DMS114 treated with DMSO at 0.1 percent for 48 hours (cell line): ENCODE results near the gene RHOD.

Experiments
- DNase-seq: peaks from one replicate; lab custom pipeline; 2025; ENCODE audit not compliant: unreplicated experiment; lab: John Stamatoyannopoulos, UW

RHOD gene

DNA sequence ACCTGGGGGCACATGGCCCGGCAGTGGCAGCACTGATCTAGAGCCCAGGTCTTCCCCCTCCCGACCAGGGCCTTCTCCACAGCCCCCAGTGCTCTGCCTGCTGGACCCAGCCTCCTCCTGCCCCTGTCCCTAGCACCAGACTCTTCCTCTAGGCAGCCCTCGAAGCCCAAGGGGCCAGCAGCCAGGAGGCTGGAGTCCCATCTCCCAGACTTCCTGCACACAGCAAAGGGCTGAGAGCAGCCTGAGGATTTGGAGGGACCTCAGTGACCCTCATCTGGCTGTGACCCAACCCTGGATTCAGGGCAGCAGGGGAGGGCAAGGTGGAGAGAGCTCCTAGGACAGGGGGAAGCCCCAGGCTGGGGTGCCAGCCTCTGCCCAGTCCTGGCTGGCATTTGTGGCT lies 3.0 kb downstream of the RHOD start:
- no peak for DNase-seq

DNA sequence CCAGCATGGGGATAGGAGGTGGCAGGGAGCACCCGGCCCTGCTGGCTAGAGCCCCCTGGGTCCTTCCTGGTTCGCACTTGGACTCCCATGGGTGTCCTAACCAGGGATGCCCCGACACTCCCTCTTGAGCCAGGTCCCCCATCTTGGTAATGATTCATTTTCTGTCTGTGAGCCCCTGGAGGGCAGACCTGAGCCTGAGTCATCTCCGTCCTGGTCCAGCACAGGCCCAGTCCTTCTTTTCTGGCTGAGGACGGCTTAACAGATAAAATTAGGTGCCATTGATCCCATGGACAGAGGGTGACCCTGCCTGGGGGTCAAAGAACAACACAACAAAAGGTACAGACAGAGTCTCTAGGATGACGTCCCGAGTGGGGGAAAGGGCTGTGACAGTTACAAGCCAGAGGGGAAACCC lies 3.5 kb downstream of the RHOD start:
- no peak for DNase-seq

DNA sequence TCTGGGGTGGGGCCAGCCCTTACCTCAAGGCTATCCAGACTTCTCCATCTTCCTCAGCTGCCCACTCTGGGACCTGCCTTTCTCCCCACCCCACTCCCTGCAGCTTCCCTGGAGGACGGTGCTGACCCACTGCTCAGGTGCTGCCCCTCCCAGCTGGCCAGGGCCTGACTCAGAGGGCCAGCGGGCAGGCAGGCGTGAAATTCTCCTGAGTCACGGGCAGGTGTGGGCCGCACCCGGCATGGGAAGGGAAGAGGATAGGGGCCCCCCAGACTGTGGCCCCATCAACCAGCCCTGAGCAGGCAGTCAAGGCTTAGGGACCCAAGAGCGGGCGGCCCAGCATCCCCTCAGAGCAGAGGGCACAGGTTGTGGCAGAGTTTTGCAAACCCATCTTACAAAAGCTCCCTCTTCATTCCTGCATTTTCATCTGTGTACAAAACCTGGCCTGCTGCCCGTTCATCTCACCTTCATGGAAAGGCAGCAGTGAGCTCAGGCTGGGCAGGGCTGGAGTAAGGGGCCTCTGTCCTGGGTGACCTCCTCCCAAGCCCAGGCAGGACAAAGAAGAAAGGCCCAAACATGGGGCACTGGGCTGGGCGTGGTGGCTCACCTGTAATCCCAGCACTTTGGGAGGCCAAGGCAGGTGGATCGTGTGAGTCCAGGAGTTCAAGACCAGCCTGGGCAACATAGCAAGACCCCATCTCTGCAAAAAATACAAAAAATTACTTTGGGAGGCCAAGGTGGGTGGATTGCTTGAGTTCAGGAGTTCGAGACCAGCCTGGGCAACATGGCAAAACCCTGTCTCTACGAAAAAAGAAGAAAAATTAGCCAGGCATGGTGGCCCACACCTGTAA lies 6.1 kb downstream of the RHOD start:
- DNase-seq: no peak

DNA sequence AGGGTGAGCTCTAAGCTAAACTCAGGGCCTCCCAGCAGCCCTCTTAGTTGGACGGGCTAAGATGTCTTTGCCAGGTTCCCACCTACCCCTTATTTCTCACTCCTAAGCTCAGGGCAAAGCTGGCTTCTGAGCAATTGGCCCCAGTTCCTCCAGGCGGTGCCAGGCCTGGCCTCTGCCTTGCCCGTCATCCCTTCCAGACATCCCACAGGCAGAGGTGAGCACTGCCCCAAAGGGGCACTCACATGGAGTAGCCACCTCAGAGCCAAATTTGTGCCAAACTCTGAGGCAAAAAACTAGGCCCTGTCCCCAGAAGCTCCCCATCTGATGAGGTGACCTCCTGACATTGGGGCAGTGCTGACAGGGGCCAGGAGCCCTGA lies 9.7 kb downstream of the RHOD start:
- no peak for DNase-seq

DNA sequence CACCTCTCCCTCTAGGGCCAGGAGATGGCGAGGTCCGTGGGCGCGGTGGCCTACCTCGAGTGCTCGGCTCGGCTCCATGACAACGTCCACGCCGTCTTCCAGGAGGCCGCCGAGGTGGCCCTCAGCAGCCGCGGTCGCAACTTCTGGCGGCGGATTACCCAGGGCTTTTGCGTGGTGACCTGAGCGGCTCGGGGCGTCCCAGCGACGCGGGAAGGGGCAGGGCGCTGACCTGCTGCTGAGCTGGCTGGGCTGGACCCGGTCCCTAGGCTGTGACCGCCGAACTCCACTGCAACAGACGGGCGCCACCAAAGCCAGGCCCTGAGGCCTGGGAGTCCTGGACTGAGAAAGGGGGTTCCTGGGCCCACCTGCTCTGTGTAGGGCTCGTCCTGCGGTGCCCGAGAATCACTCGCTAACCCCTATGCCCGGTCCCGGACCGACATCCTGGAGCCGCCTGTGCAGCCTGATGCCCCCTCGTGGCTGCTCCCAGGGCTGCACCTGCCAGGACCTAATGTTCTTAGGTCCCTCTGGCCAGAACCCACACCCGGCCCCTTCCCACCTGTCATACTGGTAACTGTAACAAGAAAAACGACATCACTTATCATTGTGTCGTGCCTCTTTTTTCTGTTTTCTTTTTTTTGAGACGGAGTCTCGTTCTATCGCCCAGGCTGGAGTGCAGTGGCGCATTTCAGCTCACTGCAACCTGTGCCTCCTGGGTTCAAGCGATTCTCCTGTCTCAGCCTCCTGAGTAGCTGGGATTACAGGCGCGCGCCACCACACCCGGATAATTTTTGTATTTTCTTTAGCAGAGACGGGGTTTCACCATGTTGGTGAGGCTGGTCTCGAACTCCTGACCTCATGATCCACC lies 15.0 kb downstream of the RHOD start:
- DNase-seq: no peak

DNA sequence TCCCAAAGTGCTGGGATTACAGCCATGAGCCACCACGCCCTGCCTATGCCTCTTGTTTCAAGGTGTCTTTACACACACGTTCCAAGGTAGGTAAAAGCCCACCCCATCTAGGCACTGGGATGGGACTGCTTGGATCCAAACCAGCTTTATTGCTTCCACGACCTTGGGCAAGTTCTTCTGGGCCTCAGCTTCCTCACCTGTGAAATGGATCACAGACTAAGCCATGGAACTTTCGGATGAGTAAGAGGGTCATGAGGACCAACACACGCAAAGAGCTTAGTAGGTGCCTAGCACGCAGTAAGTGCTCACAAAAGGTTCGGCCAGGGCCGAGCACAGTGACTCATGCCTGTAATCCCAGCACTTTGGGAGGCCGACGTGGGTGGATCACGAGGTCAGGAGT lies 15.6 kb downstream of the RHOD start:
- DNase-seq: no peak

DNA sequence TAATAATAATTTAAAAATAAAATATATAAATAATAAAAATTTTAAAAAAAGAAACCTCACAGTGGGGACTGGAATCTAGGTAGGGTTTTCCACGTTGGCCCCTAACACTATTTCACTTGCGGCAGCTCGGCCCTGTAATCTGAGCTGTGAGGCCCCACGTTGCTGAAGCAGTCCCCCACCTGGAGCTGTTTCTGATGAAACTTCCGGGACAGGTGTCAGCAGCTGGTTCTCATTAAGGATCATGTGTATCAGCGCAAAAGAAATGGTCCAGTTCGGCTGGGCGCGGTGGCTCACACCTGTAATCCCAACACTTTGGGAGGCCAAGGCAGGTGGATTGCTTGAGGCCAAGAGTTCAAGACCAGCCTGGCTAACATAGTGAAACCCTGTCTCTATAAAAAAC lies 17.3 kb downstream of the RHOD start:
- DNase-seq: no peak

DNA sequence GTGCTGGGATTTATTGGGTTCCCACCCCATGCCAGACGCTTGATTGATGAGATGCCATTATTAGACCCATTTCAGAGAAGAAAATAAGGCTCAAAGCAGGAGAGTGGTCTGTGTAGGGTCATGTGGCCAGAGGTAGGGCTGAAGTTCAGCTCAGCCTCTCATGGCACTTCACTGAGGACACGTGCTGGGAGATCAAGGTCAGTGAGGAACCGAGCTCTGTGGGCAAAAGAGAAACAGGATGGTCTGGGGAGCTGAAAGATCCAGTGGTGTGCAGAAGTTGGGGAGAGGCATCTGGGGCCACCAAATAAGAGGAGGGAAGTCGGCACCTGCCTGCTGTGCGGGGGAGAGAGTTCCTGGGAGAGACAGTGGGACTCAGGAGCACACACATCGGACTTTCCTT lies 19.6 kb downstream of the RHOD start:
- no peak for DNase-seq

DNA sequence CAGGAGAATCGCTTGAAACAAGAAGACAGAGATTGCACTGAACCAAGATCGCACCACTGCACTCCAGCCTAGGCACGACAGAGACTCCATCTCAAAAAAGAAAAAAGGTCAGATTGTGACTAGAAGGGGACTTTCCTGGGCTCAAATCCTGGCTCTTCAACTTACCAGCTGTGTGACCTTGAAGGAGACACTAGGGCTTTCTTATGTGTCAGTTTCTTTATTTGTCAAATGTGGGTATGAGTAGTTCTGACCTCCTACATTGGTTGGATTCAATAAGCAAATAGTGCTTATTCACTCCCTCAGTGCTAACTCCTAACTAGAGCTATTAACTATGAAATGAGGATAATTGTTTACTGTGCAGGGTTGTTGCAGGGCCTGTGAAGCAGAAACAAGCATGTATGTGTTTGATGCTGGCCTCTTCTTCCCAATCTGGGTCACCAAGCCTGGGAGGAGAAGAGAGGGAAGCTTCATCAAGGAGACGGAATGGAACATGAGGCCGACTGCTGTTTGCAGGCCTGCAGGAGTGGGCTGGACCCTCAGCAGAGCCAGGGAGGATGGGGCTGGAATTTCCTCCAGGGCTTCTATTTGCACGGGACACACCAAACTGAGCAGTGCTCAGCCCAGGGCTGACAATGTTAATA lies 22.5 kb downstream of the RHOD start:
- no peak for DNase-seq

DNA sequence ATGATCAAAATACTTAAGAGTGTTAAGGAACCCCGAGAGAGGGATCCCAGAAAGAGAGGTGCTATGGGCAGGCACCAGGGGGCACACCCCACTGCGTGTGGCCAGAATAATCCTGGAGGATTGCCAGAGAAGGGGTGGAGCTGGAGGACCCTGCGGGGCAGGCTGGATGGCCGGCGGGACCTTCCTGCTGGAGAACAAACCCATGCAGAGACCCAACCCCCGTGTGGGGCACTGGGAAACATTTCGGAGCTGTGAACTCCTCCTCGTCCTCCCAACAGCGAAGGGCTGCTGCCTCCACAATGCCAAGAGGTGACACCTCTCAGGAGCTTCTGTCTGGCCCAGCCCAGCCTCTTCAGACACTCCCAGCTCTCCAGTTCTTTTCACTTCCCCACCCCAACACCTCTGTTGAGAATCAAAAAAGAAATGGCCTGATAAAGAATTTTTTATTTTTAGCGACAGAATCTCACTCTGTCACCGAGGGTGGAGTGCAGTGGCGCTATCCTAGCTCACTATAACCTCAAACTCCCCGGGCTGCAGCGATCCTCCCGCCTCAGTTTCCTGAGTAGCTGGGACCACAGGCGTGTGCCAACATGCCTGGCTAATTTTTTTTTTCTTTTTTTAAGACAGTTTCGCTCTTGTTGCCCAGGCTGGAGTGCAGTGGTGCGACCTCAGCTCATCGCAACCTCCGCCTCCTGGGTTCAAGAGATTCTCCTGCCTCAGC lies 25.6 kb downstream of the RHOD start:
- DNase-seq: no peak

DNA sequence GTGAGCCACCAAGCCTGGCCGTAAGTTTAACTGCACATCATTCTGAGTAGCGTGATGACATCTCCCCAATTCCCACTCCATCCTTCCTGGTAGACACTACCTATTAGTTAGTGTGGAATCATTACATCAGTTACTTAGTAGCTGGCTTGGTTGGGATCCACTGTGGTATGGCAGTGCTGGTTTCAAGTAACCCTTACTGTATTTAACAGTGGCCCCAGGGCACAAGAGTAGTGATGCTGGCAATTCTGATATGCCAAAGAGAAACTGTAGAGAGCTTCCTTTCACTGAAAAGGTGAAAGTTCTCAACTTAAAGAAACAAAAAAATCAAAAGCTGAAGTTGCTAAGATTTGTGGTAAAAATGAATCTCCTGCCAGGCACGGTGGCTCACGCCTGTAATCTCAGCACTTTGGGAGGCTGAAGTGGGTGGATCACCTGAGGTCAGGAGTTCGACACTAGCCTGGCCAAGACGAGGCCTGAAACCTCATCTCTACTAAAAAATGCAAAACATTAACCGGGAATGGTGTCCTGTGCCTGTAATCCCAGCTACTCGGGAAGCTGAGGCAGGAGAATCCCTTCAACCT lies 27.2 kb downstream of the RHOD start:
- DNase-seq: no peak

DNA sequence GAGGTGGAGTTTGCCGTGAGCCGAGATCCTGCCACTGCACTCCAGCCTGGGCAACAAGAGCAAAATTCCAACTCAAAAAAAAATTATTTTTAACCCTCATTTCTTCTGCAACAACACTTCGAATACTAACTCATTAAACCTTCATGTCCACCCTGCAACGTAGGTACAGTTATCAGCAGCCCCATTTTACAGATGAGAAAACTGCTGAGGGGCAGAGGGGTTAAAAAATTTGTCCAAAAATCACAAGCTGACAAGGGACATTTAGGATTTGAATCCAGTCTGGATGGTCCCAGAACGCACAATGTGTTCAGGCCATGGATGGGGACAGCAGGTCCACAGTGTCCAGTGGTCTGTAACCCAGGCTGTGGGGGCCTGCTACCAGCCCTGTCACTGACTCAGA lies 29.0 kb downstream of the RHOD start:
- no peak for DNase-seq

DNA sequence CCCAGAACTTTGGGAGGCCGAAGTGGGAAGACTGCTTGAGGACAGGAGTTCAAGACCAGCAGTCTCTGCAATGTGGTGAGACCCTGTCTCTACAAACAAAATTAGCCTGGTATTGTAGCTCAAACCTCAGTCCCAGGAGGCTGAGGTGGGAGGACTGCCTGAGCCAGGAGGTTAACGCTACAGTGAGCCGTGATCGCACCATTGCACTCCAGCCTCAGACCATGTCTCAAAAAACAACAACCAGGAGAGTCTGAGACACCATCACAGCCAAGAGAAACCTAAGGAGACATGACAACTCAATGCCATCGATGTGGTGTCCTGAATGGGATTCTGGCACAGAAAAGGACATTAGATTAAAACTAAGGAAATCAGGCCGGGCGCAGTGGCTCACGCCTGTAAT lies 34.1 kb downstream of the RHOD start:
- DNase-seq: no peak

DNA sequence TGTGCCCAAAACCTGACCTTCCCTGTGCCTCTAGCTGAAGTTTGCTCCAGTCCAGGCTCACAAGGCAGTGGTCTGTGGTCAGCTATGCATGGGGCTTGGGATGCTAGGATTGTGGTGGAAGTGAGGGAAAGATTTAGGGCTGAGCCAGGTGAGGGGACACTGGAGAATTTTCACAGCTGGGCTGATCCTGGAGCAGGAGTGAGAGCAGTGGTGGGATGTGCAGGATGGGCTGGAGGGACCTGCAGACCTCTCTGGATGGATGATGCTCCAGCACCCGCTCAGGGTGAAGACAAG lies 38.5 kb downstream of the RHOD start:
- DNase-seq: no peak

DNA sequence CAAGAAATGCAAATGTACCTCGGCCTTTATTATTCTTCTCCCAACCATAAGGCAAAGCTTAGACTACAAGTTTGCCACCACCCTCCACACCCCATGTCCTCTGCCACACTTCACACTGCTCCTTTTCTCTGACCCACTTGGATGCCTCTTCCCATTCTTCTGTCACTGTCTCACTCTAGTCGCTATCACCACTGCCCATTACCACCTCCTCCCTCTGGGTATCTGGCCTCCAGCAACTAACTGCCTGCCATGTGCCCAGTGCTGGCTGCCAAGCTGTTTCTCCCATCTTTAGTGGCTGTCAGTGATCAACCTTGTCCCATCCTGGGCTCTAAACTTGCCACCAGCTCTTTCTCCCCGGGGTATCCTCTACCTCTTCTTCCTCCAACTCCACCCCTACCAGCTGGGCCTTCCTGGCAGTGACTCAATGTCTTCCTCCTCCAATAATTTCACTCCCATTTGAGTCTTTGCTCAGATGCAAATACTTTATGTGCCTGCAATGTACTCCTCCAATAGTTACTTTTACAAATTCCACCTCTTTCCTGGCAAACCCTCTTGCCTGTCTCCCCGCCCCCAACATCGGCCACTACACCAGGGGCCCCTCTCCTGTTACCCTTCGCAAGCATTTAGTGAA lies 42.3 kb downstream of the RHOD start:
- DNase-seq: no peak

DNA sequence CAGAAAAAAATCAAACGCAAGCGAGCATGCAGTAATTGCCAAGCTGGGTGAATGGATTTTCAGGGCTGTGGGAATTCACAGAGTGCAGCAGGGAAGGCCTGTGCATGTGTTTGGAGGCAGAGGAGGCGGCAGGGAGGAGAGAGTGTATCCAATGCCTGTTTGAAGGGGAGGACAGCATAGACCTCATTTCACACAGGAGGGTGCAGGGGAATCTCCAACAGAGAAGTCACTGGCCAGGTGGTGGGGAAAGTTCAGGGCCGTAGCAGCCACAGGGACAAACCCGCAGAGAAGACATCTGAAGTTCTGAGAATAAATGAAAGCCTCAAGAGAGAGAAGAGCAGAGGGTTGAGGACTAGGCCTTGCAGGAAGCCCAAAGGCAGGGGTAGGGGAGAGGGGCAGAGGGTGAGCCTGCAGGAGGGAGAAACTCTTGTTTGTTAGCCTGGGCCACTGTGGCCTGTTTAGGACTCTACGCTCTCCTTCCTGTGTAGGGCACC lies 43.2 kb downstream of the RHOD start:
- no peak for DNase-seq

DNA sequence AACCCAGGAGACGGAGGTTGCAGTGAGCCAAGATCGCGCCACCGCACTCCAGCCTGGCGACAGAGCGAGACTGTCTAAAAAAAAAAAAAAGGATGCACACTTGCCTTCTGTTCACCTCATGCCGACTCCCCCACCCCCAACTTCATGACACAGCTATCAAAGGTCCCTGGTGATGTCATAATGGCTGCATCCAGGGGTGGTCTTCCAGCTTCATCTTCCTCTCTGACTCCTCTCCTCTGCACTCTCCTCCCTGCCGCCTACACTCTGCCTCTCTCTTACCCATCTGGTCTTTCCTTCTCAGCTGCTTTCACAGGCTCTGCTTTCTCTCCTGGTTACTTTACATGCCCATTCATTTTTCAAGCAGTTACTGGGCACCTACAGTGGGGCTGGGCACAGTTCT lies 46.0 kb downstream of the RHOD start:
- DNase-seq: no peak

DNA sequence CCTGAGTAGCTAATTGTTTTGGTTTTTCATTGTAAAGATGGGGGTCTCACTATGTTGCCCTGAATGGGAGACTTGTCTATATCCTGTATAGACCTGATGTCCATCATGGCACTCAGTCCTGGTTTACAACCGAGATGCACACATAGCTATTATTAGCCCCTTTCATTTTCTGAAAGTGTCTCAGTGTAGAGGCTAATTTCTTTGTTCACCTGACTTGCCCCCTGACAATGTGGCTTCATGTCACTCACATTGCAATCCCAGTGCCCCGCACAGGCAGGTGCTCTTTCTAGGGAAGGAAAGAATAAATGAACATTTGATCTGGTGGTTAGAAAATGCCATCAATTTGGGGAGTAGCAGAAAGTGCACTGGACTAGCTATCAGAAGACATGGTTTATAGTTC lies 49.3 kb downstream of the RHOD start:
- DNase-seq: no peak

DNA sequence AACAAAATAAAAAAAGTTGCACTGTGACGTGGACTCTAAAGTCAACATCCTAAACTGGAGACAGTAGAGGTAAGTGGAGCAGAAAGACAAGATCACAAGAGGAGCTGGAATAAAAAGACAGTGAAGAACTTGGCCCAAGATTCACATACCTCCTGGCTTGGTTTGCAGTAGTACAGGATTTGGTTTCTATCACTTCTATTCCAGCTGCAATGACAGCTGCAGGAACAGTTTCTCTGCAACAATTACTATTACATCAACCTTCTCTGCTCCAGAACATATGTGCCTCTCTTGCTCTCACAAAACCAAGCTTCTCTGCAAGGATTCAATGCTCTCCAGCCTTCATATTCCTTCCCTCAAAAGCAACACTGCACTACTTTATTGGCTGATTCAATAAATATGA lies 54.6 kb downstream of the RHOD start:
- no peak for DNase-seq

DNA sequence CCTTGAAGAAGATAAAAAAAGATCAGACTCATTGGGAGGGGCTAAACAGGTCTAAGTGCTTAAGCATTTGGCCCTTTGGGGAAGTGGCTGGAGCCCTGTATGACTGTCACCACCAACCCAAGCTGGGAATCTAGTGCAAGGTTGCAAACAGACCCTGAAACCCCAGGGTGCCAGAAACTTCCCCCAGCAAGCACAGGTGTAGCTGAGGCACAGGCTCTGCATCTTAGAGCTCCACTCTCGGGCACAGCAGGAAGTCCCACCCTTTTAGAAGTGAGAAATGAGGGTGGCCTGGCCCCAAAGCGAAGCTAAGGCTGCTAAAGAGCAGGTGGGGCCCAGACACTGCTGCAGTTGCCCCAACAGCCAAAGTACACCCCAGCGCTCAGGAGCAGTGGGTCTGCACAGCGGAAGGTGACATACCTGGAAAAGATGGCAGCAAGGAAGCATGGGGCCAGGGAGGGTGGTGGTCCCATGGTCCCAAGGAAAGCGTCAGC lies 56.6 kb downstream of the RHOD start:
- DNase-seq: no peak
